ENCODE results near the gene VASH1.

Gene VASH1

GRCh38 chr14:76820700-76821099 is 59.4 kb downstream of the VASH1 start:
- Histone ChIP-seq H2AFZ (ENCODE audit: low read length, unreplicated experiment) (no peak overlapping the region), H3K4me1 (ENCODE audit: control insufficient read depth, insufficient read depth, low read length, unreplicated experiment) (no peaks in the 10 kb centered on the region), H3K27ac (ENCODE audit: low read depth, low read length) (no peak overlapping the region), H3K27me3 (ENCODE audit: insufficient read depth, low read length) (peaks cover 51% of the 10 kb centered on the region), H3K4me3 (ENCODE audit: low read depth, low read length) (no peak overlapping the region), H3K79me2 (ENCODE audit: control insufficient read depth, insufficient read depth, low read length, unreplicated experiment) (no peaks in the 10 kb centered on the region), H3K36me3 (ENCODE audit: insufficient read depth, low read length) (no peaks in the 10 kb centered on the region)

GRCh38 chr14:76826122-76826521 is 64.9 kb downstream of the VASH1 start, which contains the start of gene LRRC74A:
LRRC74A (plus strand) TSS chr14:76826408; CDS start chr14:76826698, 290 bp downstream.
- Histone ChIP-seq H2AFZ (ENCODE audit: low read length, unreplicated experiment) (no peak within 1 kb of the TSS), H3K27ac (ENCODE audit: low read depth, low read length) (no peak within 1 kb of the TSS), H3K4me3 (ENCODE audit: low read depth, low read length) (no peak within 1 kb of the TSS)

DNA sequence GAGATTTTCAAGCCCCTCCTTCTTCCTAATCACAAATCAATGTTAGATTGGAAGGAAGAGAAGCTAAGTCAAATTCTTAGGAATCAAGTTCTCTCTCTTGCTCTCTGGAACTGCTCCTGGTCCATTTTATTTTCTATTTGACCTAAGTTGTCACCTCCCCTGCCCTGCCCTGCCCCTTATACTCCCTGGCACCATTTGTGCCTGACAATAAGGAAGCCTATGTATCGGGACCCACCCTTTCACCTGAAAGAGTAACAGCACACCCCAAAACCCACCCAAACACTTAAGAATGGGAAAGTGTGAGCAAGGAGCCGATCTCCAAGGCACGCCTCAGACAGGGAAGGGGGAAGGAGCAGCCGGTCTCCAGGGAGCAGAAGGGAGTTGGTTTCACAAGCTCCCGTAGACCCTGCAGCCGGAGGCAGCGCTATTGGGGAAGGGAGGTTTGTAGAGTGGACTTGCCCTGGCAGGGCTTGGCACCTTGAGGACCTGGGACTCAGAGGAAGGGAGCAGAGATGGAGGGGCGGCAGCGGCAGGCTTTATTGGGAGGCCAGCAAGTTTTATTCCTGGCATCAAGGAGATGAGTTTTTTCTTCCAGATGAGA is 66.5 kb downstream of the VASH1 start:
- Histone ChIP-seq H3K4me3 (ENCODE audit: low read depth, low read length) (peak overlapping the region; percentile 68), H2AFZ (ENCODE audit: low read length, unreplicated experiment) (peak overlapping the region; percentile 55), H3K27me3 (ENCODE audit: insufficient read depth, low read length) (peaks cover 35% of the 10 kb centered on the region; the same call in 1 of the 2 replicates), H3K27ac (ENCODE audit: low read depth, low read length) (no peak overlapping the region), H3K79me2 (ENCODE audit: control insufficient read depth, insufficient read depth, low read length, unreplicated experiment) (no peaks in the 10 kb centered on the region), H3K36me3 (ENCODE audit: insufficient read depth, low read length) (no peaks in the 10 kb centered on the region), H3K4me1 (ENCODE audit: control insufficient read depth, insufficient read depth, low read length, unreplicated experiment) (no peaks in the 10 kb centered on the region)

More at GRCh38 chr14:76826122-76826521, 64.9 kb downstream of the VASH1 start, which contains the start of gene LRRC74A:
- no peaks in the 10 kb centered on the region for H3K36me3 ChIP-seq (ENCODE audit: insufficient read depth, low read length)
- H3K27me3 ChIP-seq (ENCODE audit: insufficient read depth, low read length) = peaks cover 30% of the 10 kb centered on the region; the same call in 1 of the 2 replicates
- H3K4me1 ChIP-seq (ENCODE audit: control insufficient read depth, insufficient read depth, low read length, unreplicated experiment) = no peaks in the 10 kb centered on the region
- H3K79me2 ChIP-seq (ENCODE audit: control insufficient read depth, insufficient read depth, low read length, unreplicated experiment) = no peaks in the 10 kb centered on the region

DNA sequence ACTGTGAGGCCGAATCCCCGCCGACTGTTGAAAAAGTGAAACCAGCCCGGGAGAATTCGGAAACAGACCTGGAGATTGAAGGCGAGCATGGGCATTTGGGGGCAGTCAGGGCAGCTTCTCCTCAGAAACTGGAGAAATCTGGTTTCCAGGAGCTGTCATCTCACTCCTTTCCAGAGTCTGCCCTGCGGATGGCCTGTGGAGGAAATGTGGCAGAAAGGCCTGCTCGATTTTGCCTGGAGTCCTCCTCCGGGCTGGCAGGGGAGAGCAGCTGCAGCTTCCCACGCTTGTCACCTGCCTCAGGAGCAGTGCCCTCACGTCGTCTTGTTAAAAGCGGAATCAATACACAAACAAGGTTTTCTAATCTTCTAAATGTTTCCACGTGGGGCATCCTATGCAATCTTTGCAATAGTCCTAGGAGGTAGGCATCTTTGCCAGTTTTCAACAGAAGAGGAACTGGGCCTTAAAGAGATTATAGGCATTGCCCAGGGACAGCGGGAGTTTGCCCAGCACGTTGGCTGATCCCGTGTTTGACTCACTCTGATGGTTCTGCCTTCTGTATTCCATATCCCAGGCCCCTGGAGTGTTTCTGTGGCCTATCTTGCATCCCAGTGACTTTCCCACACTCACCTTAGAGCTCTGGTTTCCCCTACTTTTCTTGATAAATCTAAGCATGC is 67.2 kb downstream of the VASH1 start:
- Histone ChIP-seq H3K4me3 (ENCODE audit: low read depth, low read length) (peak overlapping the region; percentile 68), H2AFZ (ENCODE audit: low read length, unreplicated experiment) (peak overlapping the region; percentile 55), H3K4me1 (ENCODE audit: control insufficient read depth, insufficient read depth, low read length, unreplicated experiment) (no peaks in the 10 kb centered on the region), H3K27me3 (ENCODE audit: insufficient read depth, low read length) (peaks cover 30% of the 10 kb centered on the region; the same call in 1 of the 2 replicates), H3K36me3 (ENCODE audit: insufficient read depth, low read length) (no peaks in the 10 kb centered on the region), H3K27ac (ENCODE audit: low read depth, low read length) (no peak overlapping the region), H3K79me2 (ENCODE audit: control insufficient read depth, insufficient read depth, low read length, unreplicated experiment) (no peaks in the 10 kb centered on the region)

DNA sequence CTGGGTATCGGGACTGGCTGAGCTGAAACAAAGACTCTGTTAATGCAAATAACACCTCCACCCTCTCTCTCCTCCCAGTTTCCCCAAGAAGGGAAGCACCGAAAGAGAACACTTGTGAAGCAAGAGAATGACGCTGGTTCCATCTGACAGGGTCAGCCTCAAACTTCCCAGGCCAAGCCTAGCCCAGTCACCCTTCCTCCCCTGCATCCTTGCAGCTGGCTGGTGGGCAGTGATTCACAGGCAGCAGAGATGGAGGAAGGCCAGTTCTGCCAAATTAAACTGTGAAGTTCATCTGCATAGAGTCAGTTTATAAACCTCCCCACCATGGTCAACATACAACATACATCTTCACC is 67.7 kb downstream of the VASH1 start:
- Histone ChIP-seq H3K79me2 (ENCODE audit: control insufficient read depth, insufficient read depth, low read length, unreplicated experiment) (no peaks in the 10 kb centered on the region), H3K27ac (ENCODE audit: low read depth, low read length) (no peak overlapping the region), H3K36me3 (ENCODE audit: insufficient read depth, low read length) (no peaks in the 10 kb centered on the region), H2AFZ (ENCODE audit: low read length, unreplicated experiment) (no peak overlapping the region), H3K4me3 (ENCODE audit: low read depth, low read length) (no peak overlapping the region), H3K27me3 (ENCODE audit: insufficient read depth, low read length) (peaks cover 32% of the 10 kb centered on the region; the same call in 1 of the 2 replicates), H3K4me1 (ENCODE audit: control insufficient read depth, insufficient read depth, low read length, unreplicated experiment) (no peaks in the 10 kb centered on the region)

DNA sequence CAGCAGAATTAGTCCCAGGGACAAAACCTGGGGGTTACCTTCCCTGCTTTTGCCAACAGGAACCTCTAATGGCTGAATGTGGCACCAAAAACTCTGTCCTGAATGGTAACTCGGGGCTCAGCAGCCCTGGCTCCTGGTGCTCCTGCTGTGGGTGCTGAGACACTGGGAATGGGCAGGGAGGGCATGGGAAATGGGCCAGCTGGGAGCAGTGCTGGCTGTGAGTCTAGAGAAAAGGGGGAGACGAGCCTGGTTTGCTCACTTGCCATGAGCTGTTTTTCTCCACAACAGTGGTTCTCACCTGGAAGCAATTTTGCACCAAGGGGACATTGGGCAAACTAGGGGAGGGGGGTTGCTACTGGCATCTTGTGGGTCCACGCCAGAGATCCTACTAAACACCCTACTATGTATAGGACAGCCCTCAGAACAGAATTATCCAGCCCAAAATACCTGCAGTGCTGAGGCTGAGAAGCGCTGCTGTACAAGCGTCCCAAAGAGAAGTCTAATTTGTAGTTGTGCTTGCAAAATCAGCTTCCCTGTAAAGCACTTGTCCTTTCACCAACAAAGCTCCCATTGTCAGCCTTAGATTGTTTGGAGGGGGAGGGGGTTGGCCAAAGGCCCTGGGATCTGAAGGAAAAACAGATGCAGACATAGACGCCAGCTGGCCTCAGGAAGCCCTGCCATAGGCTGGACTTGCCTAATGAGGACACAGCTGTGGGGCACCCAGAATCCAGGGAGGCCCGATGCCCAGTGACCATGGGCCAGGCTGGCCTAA is 68.6 kb downstream of the VASH1 start:
- H3K36me3 ChIP-seq (ENCODE audit: insufficient read depth, low read length) = no peaks in the 10 kb centered on the region
- peaks cover 36% of the 10 kb centered on the region for H3K27me3 ChIP-seq (ENCODE audit: insufficient read depth, low read length)
- no peak overlapping the region for H2AFZ ChIP-seq (ENCODE audit: low read length, unreplicated experiment)
- H3K4me1 ChIP-seq (ENCODE audit: control insufficient read depth, insufficient read depth, low read length, unreplicated experiment) = no peaks in the 10 kb centered on the region
- H3K4me3 ChIP-seq (ENCODE audit: low read depth, low read length) = no peak overlapping the region
- no peaks in the 10 kb centered on the region for H3K79me2 ChIP-seq (ENCODE audit: control insufficient read depth, insufficient read depth, low read length, unreplicated experiment)
- H3K27ac ChIP-seq (ENCODE audit: low read depth, low read length) = no peak overlapping the region

DNA sequence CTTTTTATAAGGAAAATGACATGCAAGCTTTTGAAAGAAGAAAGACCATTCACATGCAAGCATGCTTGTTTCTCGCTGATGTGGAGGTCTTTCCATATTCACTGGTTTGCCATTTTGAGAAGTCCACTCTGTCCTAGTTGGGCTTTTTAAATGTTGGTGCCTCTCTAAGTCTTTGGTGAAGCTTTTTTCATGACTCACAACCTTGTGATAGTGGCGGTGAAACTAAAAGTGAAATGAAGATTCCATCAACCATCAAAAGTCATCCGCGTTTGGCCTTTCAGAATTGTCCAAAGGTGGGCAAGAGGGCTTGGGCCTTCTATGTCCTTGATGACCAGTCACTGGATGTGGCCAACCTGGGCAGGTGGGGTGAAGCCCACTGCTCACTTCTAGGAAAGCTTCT is 69.3 kb downstream of the VASH1 start:
- H2AFZ ChIP-seq (ENCODE audit: low read length, unreplicated experiment) = no peak overlapping the region
- no peak overlapping the region for H3K27ac ChIP-seq (ENCODE audit: low read depth, low read length)

GRCh38 chr14:76832503-76832988 is 71.3 kb downstream of the VASH1 start:
- Histone ChIP-seq H3K4me3 (ENCODE audit: low read depth, low read length) (no peak overlapping the region), H3K36me3 (ENCODE audit: insufficient read depth, low read length) (no peaks in the 10 kb centered on the region), H3K79me2 (ENCODE audit: control insufficient read depth, insufficient read depth, low read length, unreplicated experiment) (no peaks in the 10 kb centered on the region), H3K4me1 (ENCODE audit: control insufficient read depth, insufficient read depth, low read length, unreplicated experiment) (no peaks in the 10 kb centered on the region), H3K27me3 (ENCODE audit: insufficient read depth, low read length) (peaks cover 30% of the 10 kb centered on the region), H2AFZ (ENCODE audit: low read length, unreplicated experiment) (no peak overlapping the region), H3K27ac (ENCODE audit: low read depth, low read length) (no peak overlapping the region)

More for the DNA sequence above, 69.3 kb downstream of the VASH1 start:
- H3K4me1 ChIP-seq (ENCODE audit: control insufficient read depth, insufficient read depth, low read length, unreplicated experiment) = no peaks in the 10 kb centered on the region
- no peak overlapping the region for H3K4me3 ChIP-seq (ENCODE audit: low read depth, low read length)
- H3K36me3 ChIP-seq (ENCODE audit: insufficient read depth, low read length) = no peaks in the 10 kb centered on the region
- no peaks in the 10 kb centered on the region for H3K79me2 ChIP-seq (ENCODE audit: control insufficient read depth, insufficient read depth, low read length, unreplicated experiment)
- H3K27me3 ChIP-seq (ENCODE audit: insufficient read depth, low read length) = peaks cover 33% of the 10 kb centered on the region

Measured in ACC112 (cell line).